HCT116 (cell line): ENCODE data around the gene DPY19L2. TPM values are rescaled to one million over a fixed set of nuclear protein-coding genes. Genes with fewer than 3 reads are reported as not detected.
"Not testable (repeated sequence)": the region's sequence is repeated elsewhere in the genome, so short reads cannot be mapped to it uniquely, and the experiment has no call there.

ENCODE experiments used
- ATAC-seq: fragments of 200-7000 bp; cut with Tn5 transposase; 2 replicates; pipeline ENCODE4 v1.9.1; 2020; ENCODE audit warnings: mild to moderate bottlenecking, moderate library complexity
- BruUV-seq: library from RNA; stranded (reverse); fragments of 400-500 nt; replicated peaks from 2 replicates; lab custom pipeline; 2021; lab: Mats Ljungman, UMichigan
- CTCF ChIA-PET: fragments of 300-600 bp; sonication (Branson Sonifier 250); formaldehyde crosslinking; loops from one replicate; lab custom pipeline; 2021; ENCODE audit warnings: antibody characterized with exemption; lab: Charles Lee
- POLR2A ChIA-PET: fragments of 300-600, 350-600 bp; sonication (Branson Sonifier 250); formaldehyde crosslinking; loops from one replicate; lab custom pipeline; 2021; ENCODE audit warnings: antibody characterized with exemption; lab: Charles Lee
- RAD21 ChIA-PET, 2 experiments: fragments of 300-600 bp; sonication (Branson Sonifier 250); formaldehyde crosslinking; loops; one replicate each; lab custom pipeline; 2023; ENCODE audit warnings: low total read pairs in 2 of 2; ENCODE audit not compliant: uncharacterized antibody in 2 of 2, unreplicated experiment in 2 of 2, low non-redundant PET in 1 of 2; lab: Charles Lee
- DNase-seq: peaks from one replicate; pipeline ENCODE4 v3.0.0-alpha.2; 2010; ENCODE audit warnings: low read depth, low spot score
- H2AFZ ChIP-seq: fragments of 200-600 bp; shearing (Covaris generic), sonication (generic); 2 replicates; pipeline ENCODE4 v1.6.1; 2017; ENCODE audit warnings: low read depth, mixed run types, mixed read lengths, antibody characterized with exemption, low read length; ENCODE audit not compliant: poor library complexity, severe bottlenecking
- H3K27ac ChIP-seq: 2 replicates; pipeline ENCODE4 v1.5.1; 2012; ENCODE audit warnings: low read depth, low read length
- H3K27me3 ChIP-seq: fragments of 200-600 bp; sonication (generic); 2 replicates; pipeline ENCODE4 v1.6.1; 2016; ENCODE audit warnings: mixed run types, low read length, mixed read lengths; ENCODE audit not compliant: insufficient read depth
- H3K36me3 ChIP-seq, 2 experiments: fragments of 200-500 bp in 1 of 2; fragments of 200-600 bp in 1 of 2; sonication (Bioruptor generic) in 1 of 2; sonication (generic) in 1 of 2; 2 replicates each; pipeline versions ENCODE4 v1.5.1 to v1.6.1; 2014 to 2016; ENCODE audit warnings: low read length in 2 of 2, inconsistent platforms in 1 of 2, mixed read lengths in 1 of 2, mixed run types in 1 of 2; ENCODE audit not compliant: insufficient read depth in 2 of 2, control insufficient read depth in 1 of 2
- H3K4me1 ChIP-seq, 2 experiments: fragments of 200-600 bp in 1 of 2; sonication (generic) in 1 of 2; 2 replicates each; pipeline versions ENCODE4 v1.5.1 to v1.6.1; 2012 to 2017; ENCODE audit warnings: low read length in 2 of 2, inconsistent platforms in 1 of 2, mild to moderate bottlenecking in 1 of 2, mixed read lengths in 1 of 2, mixed run types in 1 of 2, moderate library complexity in 1 of 2; ENCODE audit not compliant: insufficient read depth in 2 of 2, control insufficient read depth in 1 of 2
- H3K4me2 ChIP-seq: fragments of 200-600 bp; sonication (generic); 2 replicates; pipeline ENCODE4 v1.6.1; 2017; ENCODE audit warnings: mixed run types, low read length, mixed read lengths
- H3K4me3 ChIP-seq, 2 experiments: fragments of 200-600 bp in 1 of 2; sonication (generic) in 1 of 2; replicated peaks in 1 of 2; 2 replicates each; pipeline ENCODE4 v1.5.1; 2011 to 2016; ENCODE audit warnings: low read length in 2 of 2, control low read depth in 1 of 2, low read depth in 1 of 2, mild to moderate bottlenecking in 1 of 2, mixed read lengths in 1 of 2, mixed run types in 1 of 2
- H3K79me2 ChIP-seq: fragments of 200-600 bp; sonication (generic); 2 replicates; pipeline ENCODE4 v1.6.1; 2017; ENCODE audit warnings: mild to moderate bottlenecking, mixed run types, low read length, moderate library complexity, mixed read lengths; ENCODE audit not compliant: insufficient read depth
- H3K9ac ChIP-seq: fragments of 200-600 bp; sonication (generic); 2 replicates; pipeline ENCODE4 v1.6.1; 2016; ENCODE audit warnings: low read length, mixed read lengths
- H3K9me2 ChIP-seq: fragments of 200-600 bp; sonication (generic), shearing (Covaris generic); 2 replicates; pipeline ENCODE4 v1.6.1; 2017; ENCODE audit warnings: mixed run types, mild to moderate bottlenecking, moderate library complexity; ENCODE audit not compliant: insufficient read depth
- H3K9me3 ChIP-seq, 2 experiments: fragments of 200-500 bp in 1 of 2; fragments of 200-600 bp in 1 of 2; sonication (Bioruptor generic) in 1 of 2; sonication (generic) in 1 of 2; 2 replicates each; pipeline ENCODE4 v1.6.1; 2014 to 2017; ENCODE audit warnings: low read length in 2 of 2, mixed read lengths in 2 of 2, inconsistent platforms in 1 of 2, low read depth in 1 of 2, mild to moderate bottlenecking in 1 of 2, mixed run types in 1 of 2, moderate library complexity in 1 of 2; ENCODE audit not compliant: control insufficient read depth in 1 of 2, insufficient read depth in 1 of 2
- H4K20me1 ChIP-seq: fragments of 200-600 bp; sonication (generic), shearing (Covaris generic); 2 replicates; pipeline ENCODE4 v1.6.1; 2017; ENCODE audit warnings: mixed run types, mild to moderate bottlenecking, moderate library complexity; ENCODE audit not compliant: insufficient read depth
- intact Hi-C: fragments of 100-400 bp; cut with micrococcal nuclease; formaldehyde crosslinking; loops from 2 replicates; pipeline ENCODE4 v1.10.0; 2022
- total RNA-seq: library from RNA; stranded (reverse); gene quantifications from one replicate; pipeline ENCODE4 v1.2.1, GENCODE V29; 2021; ENCODE audit not compliant: unreplicated experiment

Gene DPY19L2
- total RNA-seq, 1 experiment from 2014 or later: not detected

DNA sequence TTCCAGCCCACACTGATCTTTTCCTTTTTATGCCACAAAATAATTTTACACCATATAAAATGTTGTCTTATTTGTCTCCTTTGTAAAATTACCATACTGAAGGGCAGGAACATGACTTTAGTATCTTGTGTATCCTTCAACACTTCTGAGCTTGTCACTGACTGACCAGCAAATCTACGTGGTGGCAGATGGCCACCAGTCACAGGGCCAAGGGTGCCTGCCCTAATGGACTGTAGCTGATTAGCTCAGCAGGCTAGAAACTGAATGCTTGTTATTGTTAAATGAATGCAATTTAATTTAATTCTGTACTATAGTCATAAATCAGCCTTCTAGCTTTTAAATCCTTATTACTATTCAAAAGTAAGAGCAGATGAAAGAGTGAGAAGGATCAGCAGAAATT is 85.0 kb downstream of the DPY19L2 start:
- H4K20me1 ChIP-seq, H3K4me1 ChIP-seq, DNase-seq, intact Hi-C loops, H3K27me3 ChIP-seq, ATAC-seq, H3K9me2 ChIP-seq, H3K9me3 ChIP-seq, H3K4me3 ChIP-seq, BruUV-seq, H3K36me3 ChIP-seq, H2AFZ ChIP-seq, H3K79me2 ChIP-seq, H3K27ac ChIP-seq, H3K9ac ChIP-seq, CTCF ChIA-PET, RAD21 ChIA-PET, H3K4me2 ChIP-seq, POLR2A ChIA-PET: not testable (repeated sequence)

DNA sequence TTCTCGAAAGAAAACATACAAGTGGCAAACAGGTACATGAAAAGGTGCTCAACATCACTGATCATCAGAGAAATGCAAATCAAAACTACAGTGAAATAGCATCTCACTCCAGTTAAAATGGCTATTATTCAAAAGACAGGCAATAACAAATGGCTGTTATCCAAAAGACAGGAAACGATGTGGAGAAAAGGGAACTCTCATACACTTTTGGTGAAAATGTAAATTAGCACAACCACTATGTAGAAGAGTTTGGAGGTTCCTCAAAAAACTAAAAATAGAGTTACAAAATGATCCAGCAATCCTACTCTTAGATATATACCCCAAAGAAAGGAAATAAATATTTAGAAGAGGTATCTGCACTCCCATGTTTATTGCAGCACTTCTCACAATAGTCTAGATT is 90.7 kb downstream of the DPY19L2 start:
- H3K27me3 ChIP-seq, H2AFZ ChIP-seq, H3K9ac ChIP-seq, RAD21 ChIA-PET, H3K9me2 ChIP-seq, H3K27ac ChIP-seq, POLR2A ChIA-PET, H4K20me1 ChIP-seq, H3K36me3 ChIP-seq, H3K9me3 ChIP-seq, intact Hi-C loops, H3K4me3 ChIP-seq, DNase-seq, H3K4me2 ChIP-seq, H3K79me2 ChIP-seq, CTCF ChIA-PET, ATAC-seq, BruUV-seq, H3K4me1 ChIP-seq: not testable (repeated sequence)

- H3K9me2 ChIP-seq, POLR2A ChIA-PET, H3K4me2 ChIP-seq, H3K79me2 ChIP-seq, H3K27me3 ChIP-seq, intact Hi-C loops, H3K9me3 ChIP-seq, H3K27ac ChIP-seq, H3K4me3 ChIP-seq, RAD21 ChIA-PET, DNase-seq, H2AFZ ChIP-seq, H4K20me1 ChIP-seq, H3K4me1 ChIP-seq, BruUV-seq, H3K36me3 ChIP-seq, CTCF ChIA-PET, ATAC-seq, H3K9ac ChIP-seq: not testable (repeated sequence)
Observed at GRCh38 chr12:63572038-63572437, 96.3 kb downstream of the DPY19L2 start.

DNA sequence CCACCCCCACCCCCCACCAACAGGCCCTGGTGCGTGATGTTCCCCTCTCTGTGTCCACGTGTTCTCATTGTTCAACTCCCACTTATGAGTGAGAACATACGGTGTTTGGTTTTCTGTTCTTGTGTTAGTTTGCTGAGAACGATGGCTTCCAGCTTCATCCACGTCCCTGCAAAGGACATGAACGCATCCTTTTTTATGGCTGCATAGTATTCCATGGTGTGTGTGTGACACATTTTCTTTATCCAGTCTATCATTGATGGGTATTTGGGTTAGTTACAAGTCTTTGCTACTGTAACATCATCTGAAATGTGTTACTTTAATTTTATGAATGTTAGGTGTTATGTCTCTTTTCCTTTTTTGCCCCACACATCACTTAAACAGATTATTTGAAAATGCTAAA is 109.8 kb downstream of the DPY19L2 start:
- BruUV-seq, H4K20me1 ChIP-seq, intact Hi-C loops: not testable (repeated sequence)

GRCh38 chr12:63551397-63551796 is 116.9 kb downstream of the DPY19L2 start:
- H3K9ac ChIP-seq, H3K27me3 ChIP-seq, DNase-seq, H4K20me1 ChIP-seq, H3K4me1 ChIP-seq, H3K4me2 ChIP-seq, intact Hi-C loops, H3K9me2 ChIP-seq, H3K36me3 ChIP-seq, CTCF ChIA-PET, ATAC-seq, H3K9me3 ChIP-seq, H3K79me2 ChIP-seq, H2AFZ ChIP-seq, H3K27ac ChIP-seq, H3K4me3 ChIP-seq, RAD21 ChIA-PET, POLR2A ChIA-PET, BruUV-seq: not testable (repeated sequence)

More for the DNA sequence above, 109.8 kb downstream of the DPY19L2 start:
- POLR2A ChIA-PET, H3K9ac ChIP-seq, H3K4me1 ChIP-seq, H3K27ac ChIP-seq, RAD21 ChIA-PET, H3K9me3 ChIP-seq, H2AFZ ChIP-seq, ATAC-seq, H3K9me2 ChIP-seq, H3K79me2 ChIP-seq, H3K4me2 ChIP-seq, DNase-seq, H3K27me3 ChIP-seq, CTCF ChIA-PET, H3K36me3 ChIP-seq, H3K4me3 ChIP-seq: not testable (repeated sequence)
